Astrocyte of the hippocampus (primary cell): ENCODE data around the gene ZNF423.
"Not testable (repeated sequence)": the region's sequence is repeated elsewhere in the genome, so short reads cannot be mapped to it uniquely, and the experiment has no call there.

ENCODE experiments used
- DNase-seq: peaks from one replicate; pipeline ENCODE4 v3.0.0; 2011; ENCODE audit warnings: low read depth, low spot score

ZNF423 gene

GRCh38 chr16:49855822-49856671 is at the start of gene ZNF423:
Gene ZNF423 (minus strand): TSS chr16:49856112. CDS start chr16:49855774, 338 bp downstream.
- no peak for DNase-seq

GRCh38 chr16:49904348-49905062 is 48.6 kb upstream of the ZNF423 start:
- DNase-seq, result no peak

GRCh38 chr16:49902908-49903307 is 47.0 kb upstream of the ZNF423 start:
- no peak for DNase-seq

- DNase-seq, result no peak
Observed at GRCh38 chr16:49901711-49902110, 45.8 kb upstream of the ZNF423 start.

GRCh38 chr16:49900875-49901274 is 45.0 kb upstream of the ZNF423 start:
- no peak for DNase-seq

DNA sequence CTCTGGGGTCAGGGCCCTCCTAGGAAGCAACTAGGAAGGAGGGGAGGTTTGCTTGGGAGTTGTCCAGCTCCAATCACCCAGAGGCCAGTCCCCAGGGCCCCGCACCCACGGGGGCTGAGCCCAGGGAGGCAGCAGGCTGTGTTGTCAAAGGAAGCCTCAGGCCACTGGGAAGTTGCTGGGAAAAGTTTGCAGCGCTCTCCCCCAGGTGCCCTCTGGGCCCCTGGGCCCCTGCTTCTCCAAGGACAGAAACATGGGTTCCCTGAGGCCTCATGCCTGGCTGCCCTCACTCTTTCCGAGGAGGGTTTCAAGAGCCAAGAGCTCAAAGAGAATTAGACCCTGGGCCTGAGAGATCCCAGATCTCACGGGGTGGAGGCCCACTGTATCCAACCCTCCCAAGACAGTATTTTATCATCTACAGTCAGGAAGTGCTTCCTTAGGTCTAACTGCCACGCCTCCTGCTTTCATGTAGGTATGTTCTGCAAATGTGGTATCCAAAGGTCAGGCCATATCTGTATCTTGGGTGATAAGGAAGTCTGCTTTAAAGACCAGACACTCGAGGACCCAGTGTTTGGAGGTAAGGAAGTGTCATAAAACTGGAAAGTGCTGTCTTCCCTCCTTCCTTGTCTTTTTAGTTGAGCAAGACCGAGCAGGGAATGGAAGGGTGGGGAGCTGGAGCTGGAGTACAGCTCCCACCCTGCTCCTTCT is 44.2 kb upstream of the ZNF423 start:
- DNase-seq, result no peak

- no peak for DNase-seq
Observed at GRCh38 chr16:49896447-49896964, 40.6 kb upstream of the ZNF423 start.

DNA sequence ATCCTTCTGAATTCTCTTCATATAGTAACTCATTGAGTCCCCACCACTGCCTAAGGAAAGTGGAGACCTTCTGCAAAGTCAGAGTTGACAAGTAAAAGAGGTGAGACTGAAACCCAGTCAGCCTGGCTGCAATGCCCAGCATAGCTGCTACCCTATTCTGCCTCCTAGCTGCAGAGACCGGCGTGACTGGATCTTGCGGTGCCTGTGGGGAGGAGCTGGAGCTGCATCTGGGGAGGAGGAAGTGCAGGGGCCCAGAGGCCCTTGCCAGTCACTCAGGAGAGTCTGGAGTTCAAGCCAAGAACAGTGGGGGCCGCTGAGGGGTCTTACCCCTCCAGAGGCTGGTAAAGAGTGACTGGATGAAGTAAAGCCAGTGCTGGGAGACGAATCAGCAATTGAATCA is 35.0 kb upstream of the ZNF423 start:
- no peak for DNase-seq

DNA sequence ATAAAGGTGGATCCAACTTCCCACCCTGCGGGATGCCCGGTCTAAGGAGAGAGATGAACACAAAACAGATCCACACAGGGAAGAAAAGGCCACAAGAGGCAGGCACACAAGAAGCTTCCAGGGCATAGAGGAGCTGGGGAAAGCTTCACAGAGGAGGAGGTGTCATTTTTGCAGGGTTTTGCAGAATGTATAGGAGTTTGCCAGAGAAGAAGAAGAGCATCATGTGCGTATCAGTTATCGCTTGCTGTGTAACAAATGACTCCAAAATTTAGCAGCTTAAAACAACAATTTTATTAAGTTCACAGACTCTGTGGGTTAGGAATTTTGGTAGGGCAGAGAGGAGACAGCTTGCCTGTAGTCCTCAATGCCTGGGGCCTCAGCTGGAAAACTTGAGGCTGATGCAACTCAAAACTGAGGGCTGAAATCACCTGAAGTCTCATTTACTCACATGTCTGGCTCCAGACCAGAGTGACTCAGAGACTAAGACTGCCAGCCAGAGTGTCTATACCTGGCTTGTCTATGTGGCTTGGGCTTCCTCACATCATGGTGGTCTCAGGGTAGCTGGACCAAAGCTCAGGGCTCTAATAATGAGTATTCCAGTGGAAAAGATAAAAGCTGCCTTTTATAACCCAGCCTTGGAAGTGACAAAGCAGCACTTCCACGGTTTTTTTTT is 33.9 kb upstream of the ZNF423 start:
- no peak for DNase-seq

GRCh38 chr16:49886554-49887094 is 30.7 kb upstream of the ZNF423 start:
- no peak for DNase-seq

DNA sequence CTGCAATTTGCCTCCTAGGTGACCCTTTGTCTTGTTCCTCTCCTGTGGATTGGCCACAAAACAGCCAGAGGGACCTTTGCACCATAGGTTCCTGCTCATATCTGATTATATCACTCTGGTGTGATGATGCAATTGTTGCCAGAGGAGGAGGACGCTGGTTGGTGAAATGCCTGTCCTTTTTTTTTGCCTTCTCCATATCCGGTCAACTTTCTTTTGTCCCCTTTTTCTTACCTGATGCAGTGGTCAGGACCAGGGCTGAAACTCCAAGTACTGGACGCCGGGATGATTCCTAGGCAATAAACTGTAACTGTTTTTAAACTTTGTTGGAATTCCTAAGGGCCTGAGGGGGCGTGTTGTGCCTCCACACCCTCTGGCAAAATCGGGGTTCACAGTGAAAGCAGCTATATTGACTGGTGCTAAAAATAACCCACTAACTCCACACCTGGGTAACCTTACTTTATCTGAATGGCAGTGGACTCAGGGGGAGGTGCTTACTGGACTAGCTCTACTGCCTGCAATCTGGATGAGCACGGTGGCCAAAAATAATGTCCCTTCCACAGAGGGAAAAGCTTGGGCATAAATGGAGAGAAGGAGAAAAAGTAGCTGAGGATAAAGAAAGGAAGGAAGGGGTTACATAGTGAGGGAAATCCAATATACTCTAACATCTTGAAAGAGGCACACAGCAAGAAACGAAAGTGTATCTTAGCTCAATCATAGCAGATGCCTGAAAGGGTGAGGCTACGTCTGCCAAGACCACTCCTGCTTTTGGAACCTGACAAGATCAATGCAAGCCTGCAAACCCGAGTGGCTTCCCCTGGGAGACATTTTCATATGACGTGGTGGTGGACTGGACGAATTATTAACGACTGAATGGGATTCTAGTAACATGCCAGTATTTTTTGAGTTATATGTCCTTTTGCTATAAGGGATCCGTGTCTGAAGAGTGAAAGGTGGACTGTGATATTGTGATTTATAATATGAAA is 28.4 kb upstream of the ZNF423 start:
- DNase-seq, result no peak

- peak; percentile 30 for DNase-seq
Observed at GRCh38 chr16:49883076-49884014, 27.4 kb upstream of the ZNF423 start.

GRCh38 chr16:49881890-49882289 is 26.0 kb upstream of the ZNF423 start:
- no peak for DNase-seq

DNA sequence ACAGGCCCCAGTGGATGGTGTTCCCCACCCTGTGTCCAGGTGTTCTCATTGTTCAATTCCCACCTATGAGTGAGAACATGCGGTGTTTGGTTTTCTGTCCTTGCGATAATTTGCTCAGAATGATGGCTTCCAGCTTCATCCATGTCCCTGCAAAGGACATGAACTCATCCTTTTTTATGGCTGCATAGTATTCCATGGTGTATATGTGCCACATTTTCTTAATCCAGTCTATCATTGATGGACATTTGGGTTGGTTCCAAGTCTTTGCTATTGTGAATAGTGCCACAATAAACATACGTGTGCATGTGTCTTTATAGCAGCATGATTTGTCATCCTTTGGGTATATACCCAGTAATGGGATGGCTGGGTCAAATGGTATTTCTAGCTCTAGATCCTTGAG is 22.6 kb upstream of the ZNF423 start:
- DNase-seq, result not testable (repeated sequence)

- DNase-seq, result peak; percentile 71
Observed at GRCh38 chr16:49876716-49877129, 20.8 kb upstream of the ZNF423 start.

- DNase-seq, result no peak
Observed at GRCh38 chr16:49875806-49876715, 20.1 kb upstream of the ZNF423 start.

DNA sequence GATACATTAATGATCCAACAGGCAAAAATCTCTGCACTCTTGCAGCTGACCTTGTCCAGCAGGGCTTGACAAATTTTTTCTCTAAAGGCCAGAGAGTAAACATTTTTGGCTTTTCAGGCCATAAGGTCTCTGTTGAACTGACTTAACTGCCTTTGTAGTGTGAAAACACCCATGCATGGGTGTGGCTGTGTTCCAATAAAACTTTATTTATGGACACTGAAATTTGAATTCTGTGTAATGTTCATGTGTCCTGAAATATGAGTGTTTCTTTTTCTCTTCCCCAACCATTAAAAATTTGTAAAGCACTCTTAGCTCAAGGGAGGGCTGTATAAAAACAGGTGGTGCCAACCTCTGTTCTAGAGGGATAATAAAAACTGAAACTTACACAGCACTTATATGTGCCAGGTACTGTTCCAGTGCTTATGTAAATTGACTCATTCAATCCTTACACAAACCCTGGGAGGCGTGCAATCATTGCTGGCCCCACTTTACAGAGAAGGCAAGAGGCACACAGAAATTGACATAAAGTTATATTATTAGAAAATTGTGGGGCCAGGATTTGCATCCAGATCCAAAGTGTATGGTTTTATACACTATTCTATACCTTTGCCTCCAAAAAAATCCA is 18.8 kb upstream of the ZNF423 start:
- DNase-seq, result no peak
